Vagina (tissue), 2 donors: ENCODE measurements around the gene NEXN.

ENCODE experiments used
- POLR2A ChIP-seq, 2 donors: fragments of 450-650 bp; IDR thresholded peaks; one replicate each; pipeline ENCODE4 v1.6.1; 2017; ENCODE audit warnings: antibody characterized with exemption in 2 of 2, mild to moderate bottlenecking in 2 of 2, moderate library complexity in 2 of 2
- TF ChIP-seq, protein P1 (sequence below), 3 experiments: fragments of 450-650 bp in 2 of 3; fragments of 200-600 bp in 1 of 3; sonication (generic) in 1 of 3; IDR thresholded peaks; one replicate each; pipeline ENCODE4 v1.5.1; 2017 to 2019; ENCODE audit warnings: antibody characterized with exemption in 3 of 3, mild to moderate bottlenecking in 2 of 3, moderate library complexity in 2 of 3

DNA sequence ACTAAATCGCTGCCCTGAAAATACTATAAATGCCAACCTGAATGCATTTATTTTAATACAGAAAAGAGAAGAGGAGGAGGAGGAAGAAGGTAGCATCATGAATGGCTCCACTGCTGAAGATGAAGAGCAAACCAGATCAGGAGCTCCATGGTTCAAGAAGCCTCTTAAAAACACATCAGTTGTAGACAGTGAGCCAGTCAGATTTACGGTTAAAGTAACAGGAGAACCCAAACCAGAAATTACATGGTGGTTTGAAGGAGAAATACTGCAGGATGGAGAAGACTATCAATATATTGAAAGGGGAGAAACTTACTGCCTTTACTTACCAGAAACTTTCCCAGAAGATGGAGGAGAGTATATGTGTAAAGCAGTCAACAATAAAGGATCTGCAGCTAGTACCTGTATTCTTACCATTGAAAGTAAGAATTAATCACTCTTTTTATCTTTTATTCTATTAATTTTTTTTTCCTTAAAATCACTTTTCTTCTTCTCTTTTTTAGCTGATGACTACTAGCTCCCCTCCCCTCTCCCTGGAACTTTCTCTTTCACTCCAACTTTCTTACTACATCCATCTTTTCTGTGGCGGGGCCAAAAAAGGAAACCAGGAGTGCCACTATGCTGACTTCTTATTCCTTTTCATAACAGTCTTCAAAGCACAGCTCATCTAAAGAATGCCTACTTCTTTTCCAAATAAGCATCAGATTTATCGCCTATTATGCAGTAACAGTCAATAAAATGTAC lies 54.1 kb downstream of the NEXN start:
- TF ChIP-seq, protein P1, sequence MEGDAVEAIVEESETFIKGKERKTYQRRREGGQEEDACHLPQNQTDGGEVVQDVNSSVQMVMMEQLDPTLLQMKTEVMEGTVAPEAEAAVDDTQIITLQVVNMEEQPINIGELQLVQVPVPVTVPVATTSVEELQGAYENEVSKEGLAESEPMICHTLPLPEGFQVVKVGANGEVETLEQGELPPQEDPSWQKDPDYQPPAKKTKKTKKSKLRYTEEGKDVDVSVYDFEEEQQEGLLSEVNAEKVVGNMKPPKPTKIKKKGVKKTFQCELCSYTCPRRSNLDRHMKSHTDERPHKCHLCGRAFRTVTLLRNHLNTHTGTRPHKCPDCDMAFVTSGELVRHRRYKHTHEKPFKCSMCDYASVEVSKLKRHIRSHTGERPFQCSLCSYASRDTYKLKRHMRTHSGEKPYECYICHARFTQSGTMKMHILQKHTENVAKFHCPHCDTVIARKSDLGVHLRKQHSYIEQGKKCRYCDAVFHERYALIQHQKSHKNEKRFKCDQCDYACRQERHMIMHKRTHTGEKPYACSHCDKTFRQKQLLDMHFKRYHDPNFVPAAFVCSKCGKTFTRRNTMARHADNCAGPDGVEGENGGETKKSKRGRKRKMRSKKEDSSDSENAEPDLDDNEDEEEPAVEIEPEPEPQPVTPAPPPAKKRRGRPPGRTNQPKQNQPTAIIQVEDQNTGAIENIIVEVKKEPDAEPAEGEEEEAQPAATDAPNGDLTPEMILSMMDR (IDR thresholded peaks at IDR 0.05): no peak
- no peak for TF ChIP-seq POLR2A (IDR thresholded peaks at IDR 0.05)
